ENCODE results near the gene MLLT10. TPM values are rescaled to one million over a fixed set of nuclear protein-coding genes. Genes with fewer than 3 reads are reported as not detected.

MLLT10 gene
- total RNA-seq, 1 donor from 2014 or later = 58.1 TPM

DNA sequence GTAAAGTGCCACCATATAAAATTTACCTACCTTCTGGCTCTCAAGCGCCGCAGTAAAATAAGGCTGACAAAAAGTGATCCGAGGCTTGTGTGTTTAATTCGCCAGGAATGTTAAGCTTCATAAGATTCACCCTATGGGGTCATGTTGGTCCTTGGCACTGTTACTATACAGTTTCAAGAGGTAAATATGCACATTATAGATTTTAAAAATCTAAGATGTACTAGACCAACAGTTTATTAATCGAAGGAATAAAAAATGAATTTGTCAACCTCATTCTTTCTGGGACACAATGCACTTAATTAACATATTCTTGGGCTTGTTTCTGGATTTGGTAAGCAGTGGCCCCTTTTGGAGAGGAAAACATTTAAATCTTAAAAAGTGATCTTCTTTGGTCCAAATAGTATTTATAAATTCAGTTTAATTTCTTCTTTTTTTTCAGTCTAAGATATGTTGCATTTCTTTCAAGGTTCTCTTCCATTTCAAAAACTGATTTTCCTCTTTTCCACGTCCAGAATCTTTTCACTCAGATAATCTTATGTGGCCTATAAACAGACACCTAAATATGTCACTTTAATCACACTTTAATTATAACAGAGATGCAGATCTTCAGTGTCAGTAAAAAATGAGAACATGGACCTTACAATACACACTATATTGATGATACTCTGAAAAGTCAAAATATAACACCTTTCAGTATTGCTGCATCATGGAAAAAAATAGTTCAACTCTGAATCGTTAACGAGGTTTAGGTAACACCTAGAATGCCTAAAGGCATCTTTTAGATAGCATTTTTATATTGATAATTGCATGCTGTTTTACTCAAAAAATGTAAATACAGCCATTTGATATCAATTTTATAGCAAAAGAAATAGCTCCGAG is 4.8 kb upstream of the MLLT10 start:
- H3K27ac Mint-ChIP-seq (ENCODE audit: unreplicated experiment) = peak overlapping the region; percentile 99
- no peaks in the 10 kb centered on the region for H3K9me3 Mint-ChIP-seq
- H3K36me3 Mint-ChIP-seq (ENCODE audit: low read depth) = no peaks in the 10 kb centered on the region
- H3K4me3 Mint-ChIP-seq = peak overlapping the region; percentile 91
- TF ChIP-seq, protein P1, sequence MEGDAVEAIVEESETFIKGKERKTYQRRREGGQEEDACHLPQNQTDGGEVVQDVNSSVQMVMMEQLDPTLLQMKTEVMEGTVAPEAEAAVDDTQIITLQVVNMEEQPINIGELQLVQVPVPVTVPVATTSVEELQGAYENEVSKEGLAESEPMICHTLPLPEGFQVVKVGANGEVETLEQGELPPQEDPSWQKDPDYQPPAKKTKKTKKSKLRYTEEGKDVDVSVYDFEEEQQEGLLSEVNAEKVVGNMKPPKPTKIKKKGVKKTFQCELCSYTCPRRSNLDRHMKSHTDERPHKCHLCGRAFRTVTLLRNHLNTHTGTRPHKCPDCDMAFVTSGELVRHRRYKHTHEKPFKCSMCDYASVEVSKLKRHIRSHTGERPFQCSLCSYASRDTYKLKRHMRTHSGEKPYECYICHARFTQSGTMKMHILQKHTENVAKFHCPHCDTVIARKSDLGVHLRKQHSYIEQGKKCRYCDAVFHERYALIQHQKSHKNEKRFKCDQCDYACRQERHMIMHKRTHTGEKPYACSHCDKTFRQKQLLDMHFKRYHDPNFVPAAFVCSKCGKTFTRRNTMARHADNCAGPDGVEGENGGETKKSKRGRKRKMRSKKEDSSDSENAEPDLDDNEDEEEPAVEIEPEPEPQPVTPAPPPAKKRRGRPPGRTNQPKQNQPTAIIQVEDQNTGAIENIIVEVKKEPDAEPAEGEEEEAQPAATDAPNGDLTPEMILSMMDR (conservative IDR thresholded peaks at IDR 0.05) = no peak
- H3K4me1 Mint-ChIP-seq = peaks cover 57% of the 10 kb centered on the region
- H3K27me3 Mint-ChIP-seq (ENCODE audit: low read depth) = peaks cover 12% of the 10 kb centered on the region
- no peak for DNase-seq (ENCODE audit: low read depth, low spot score)

DNA sequence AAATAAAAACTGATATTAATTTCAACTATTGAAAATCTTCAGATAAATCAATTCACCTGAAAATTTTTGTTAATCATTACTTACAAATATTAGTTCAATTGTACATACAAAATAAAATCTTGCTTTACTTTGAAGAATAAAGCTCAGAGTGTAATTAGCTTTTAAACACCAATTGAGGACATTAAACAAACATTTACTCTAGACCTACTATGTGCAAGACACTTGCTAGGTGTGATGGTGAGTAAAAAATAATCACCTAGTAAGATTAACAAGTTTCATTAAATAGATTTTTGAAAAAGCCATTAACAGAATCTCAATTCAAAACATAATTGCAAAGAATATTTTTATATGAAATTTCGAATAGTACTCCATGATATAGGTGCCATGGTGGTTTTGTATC is 3.9 kb upstream of the MLLT10 start:
- Mint-ChIP-seq H3K4me3 (peak overlapping the region; percentile 78), H3K4me1 (peaks cover 49% of the 10 kb centered on the region), H3K27ac (ENCODE audit: unreplicated experiment) (no peak overlapping the region), H3K27me3 (ENCODE audit: low read depth) (peaks cover 9% of the 10 kb centered on the region), H3K9me3 (no peaks in the 10 kb centered on the region), H3K36me3 (ENCODE audit: low read depth) (no peaks in the 10 kb centered on the region)
- no peak for DNase-seq (ENCODE audit: low read depth, low spot score)
- TF ChIP-seq, protein P1 (conservative IDR thresholded peaks at IDR 0.05) = no peak

DNA sequence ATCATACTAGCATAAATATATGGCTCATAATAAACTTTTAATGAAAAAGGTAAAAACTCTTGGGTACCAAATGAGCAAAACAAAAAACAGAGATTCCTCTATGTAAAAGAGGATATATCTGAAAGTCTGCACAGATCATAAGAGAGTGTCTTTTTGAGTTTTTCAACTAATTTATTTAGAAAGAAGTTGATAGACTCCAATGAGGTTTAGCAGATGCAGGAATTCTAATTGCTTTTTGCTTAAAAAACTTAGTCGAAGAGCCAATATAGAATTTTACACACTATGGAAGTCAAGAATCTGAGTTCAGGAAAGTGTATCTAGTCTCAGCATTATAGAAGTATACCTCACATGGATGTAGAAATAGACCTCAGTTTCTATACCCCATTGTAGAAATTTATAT is 3.4 kb upstream of the MLLT10 start:
- H3K4me1 Mint-ChIP-seq = peaks cover 48% of the 10 kb centered on the region
- peak overlapping the region; percentile 78 for H3K4me3 Mint-ChIP-seq
- peaks cover 4% of the 10 kb centered on the region for H3K27me3 Mint-ChIP-seq (ENCODE audit: low read depth)
- no peaks in the 10 kb centered on the region for H3K36me3 Mint-ChIP-seq (ENCODE audit: low read depth)
- TF ChIP-seq, protein P1 (conservative IDR thresholded peaks at IDR 0.05) = no peak
- DNase-seq (ENCODE audit: low read depth, low spot score) = no peak
- no peaks in the 10 kb centered on the region for H3K9me3 Mint-ChIP-seq
- H3K27ac Mint-ChIP-seq (ENCODE audit: unreplicated experiment) = no peak overlapping the region

DNA sequence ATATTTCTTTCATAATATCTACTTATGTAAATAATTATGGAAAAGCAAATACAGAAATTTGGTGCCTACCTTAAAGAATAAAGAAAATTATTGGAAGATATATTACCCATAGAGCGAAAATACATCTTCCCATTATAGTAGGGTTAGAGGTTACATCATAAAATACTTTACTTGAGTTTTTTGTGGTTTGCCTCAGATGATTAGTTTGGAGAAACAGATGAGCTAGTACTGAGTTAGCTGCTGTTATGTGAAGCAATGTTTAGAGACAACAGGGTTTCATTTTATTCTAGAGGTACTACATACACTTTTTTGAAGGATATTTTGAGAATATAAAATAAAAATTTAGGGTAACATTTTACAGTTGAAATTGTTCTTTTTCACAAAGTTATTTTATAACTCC is 2.9 kb upstream of the MLLT10 start:
- peaks cover 51% of the 10 kb centered on the region for H3K4me1 Mint-ChIP-seq
- H3K4me3 Mint-ChIP-seq = no peak overlapping the region
- H3K36me3 Mint-ChIP-seq (ENCODE audit: low read depth) = no peaks in the 10 kb centered on the region
- H3K27ac Mint-ChIP-seq (ENCODE audit: unreplicated experiment) = no peak overlapping the region
- H3K27me3 Mint-ChIP-seq (ENCODE audit: low read depth) = peaks cover 3% of the 10 kb centered on the region
- H3K9me3 Mint-ChIP-seq = no peaks in the 10 kb centered on the region
- TF ChIP-seq, protein P1 (conservative IDR thresholded peaks at IDR 0.05) = no peak
- DNase-seq (ENCODE audit: low read depth, low spot score) = no peak

DNA sequence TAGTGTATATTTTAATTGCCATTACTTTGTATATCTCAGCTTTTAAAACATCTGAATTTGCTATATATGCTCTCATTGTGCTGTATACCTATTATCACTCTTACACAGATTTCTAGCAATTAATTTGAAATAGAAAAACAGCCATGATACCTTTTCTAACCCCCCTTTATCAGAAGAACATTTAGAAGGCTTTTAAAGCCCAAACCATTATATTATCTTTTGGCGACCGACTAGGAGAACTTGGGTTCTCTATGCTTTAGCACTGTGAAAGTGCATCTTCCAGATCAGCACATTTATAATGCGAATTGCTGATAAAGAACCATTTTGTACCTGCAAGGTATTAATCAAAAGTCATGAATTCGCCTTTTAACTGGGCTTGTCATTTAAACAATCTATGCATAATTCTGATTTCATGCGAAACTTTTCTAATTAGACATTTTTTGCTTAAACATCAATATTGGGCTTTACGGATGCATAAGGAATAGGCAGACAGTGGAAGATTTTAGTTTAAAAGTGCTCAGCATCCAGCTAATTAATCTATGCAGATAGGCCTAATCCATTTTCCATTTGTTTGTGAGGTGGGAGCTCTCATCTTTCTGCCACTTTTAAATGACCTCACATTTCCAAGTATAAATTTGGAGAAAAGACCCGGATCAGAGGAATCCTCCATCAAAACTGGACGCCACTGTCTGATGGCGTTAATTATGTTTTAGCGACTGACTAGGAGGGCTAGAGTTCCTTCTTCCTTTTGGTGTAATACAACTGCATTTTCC is 1.2 kb upstream of the MLLT10 start:
- Mint-ChIP-seq H3K4me1 (peaks cover 53% of the 10 kb centered on the region), H3K27ac (ENCODE audit: unreplicated experiment) (peak overlapping the region; percentile 95), H3K36me3 (ENCODE audit: low read depth) (peaks cover 2% of the 10 kb centered on the region), H3K27me3 (ENCODE audit: low read depth) (peaks cover 3% of the 10 kb centered on the region), H3K9me3 (no peaks in the 10 kb centered on the region), H3K4me3 (peak overlapping the region; percentile 90)
- TF ChIP-seq, protein P1 (conservative IDR thresholded peaks at IDR 0.05) = no peak
- no peak for DNase-seq (ENCODE audit: low read depth, low spot score)
